KBM-7 (cell line): ENCODE results near the gene STOX1.
"Not testable (repeated sequence)": the region's sequence is repeated elsewhere in the genome, so short reads cannot be mapped to it uniquely, and the experiment has no call there.

Source experiments
- DNase-seq: peaks from one replicate; pipeline ENCODE4 v3.0.0-alpha.2; 2015
- in situ Hi-C: fragments of 300-500 bp; cut with MboI; formaldehyde crosslinking; loops from 2 replicates; pipeline ENCODE4 v1.14.3; 2020; ENCODE audit warnings: low sequenced_read_pairs, low pct_unique_long_range_greater_than_20kb, mixed read lengths

The STOX1 gene

GRCh38 chr10:68828083-68828601, 811 bp downstream of the STOX1 start:
- in situ Hi-C loops = not testable (repeated sequence)
- DNase-seq = peak; percentile 43

- DNase-seq = no peak
- in situ Hi-C loops = no loop called here
Measured at GRCh38 chr10:68828833-68829232, 1.5 kb downstream of the STOX1 start.

- in situ Hi-C loops = no loop called here
- DNase-seq = peak; percentile 6
Measured at GRCh38 chr10:68829521-68829920, 2.2 kb downstream of the STOX1 start.

- in situ Hi-C loops = no loop called here
- no peak for DNase-seq
Measured at GRCh38 chr10:68829952-68830351, 2.6 kb downstream of the STOX1 start.

GRCh38 chr10:68831961-68832455, 4.7 kb downstream of the STOX1 start:
- in situ Hi-C loops = no loop called here
- no peak for DNase-seq

- no peak for DNase-seq
- in situ Hi-C loops = no loop called here
Measured at GRCh38 chr10:68832601-68833000, 5.3 kb downstream of the STOX1 start.

GRCh38 chr10:68837626-68838322, 10.4 kb downstream of the STOX1 start:
- in situ Hi-C loops = no loop called here

GRCh38 chr10:68840650-68841049, 13.3 kb downstream of the STOX1 start:
- in situ Hi-C loops, DNase-seq: not testable (repeated sequence)

More at GRCh38 chr10:68837626-68838322, 10.4 kb downstream of the STOX1 start:
- DNase-seq = no peak

- in situ Hi-C loops = no loop called here
- DNase-seq = no peak
Measured at GRCh38 chr10:68848281-68848680, 20.9 kb downstream of the STOX1 start.

GRCh38 chr10:68848806-68849205, 21.5 kb downstream of the STOX1 start:
- DNase-seq = no peak
- in situ Hi-C loops = no loop called here

GRCh38 chr10:68856352-68856751, 29.0 kb downstream of the STOX1 start:
- in situ Hi-C loops = no loop called here

GRCh38 chr10:68857005-68857404, 29.7 kb downstream of the STOX1 start:
- in situ Hi-C loops = no loop called here
- no peak for DNase-seq

More at GRCh38 chr10:68856352-68856751, 29.0 kb downstream of the STOX1 start:
- DNase-seq = no peak

GRCh38 chr10:68861253-68861652, 33.9 kb downstream of the STOX1 start:
- in situ Hi-C loops = no loop called here
- peak; percentile 9 for DNase-seq

GRCh38 chr10:68864611-68865010, 37.3 kb downstream of the STOX1 start:
- in situ Hi-C loops = no loop called here
- no peak for DNase-seq

GRCh38 chr10:68868173-68868572, 40.8 kb downstream of the STOX1 start:
- DNase-seq, in situ Hi-C loops: not testable (repeated sequence)

- no peak for DNase-seq
- in situ Hi-C loops = no loop called here
Measured at GRCh38 chr10:68869623-68870022, 42.3 kb downstream of the STOX1 start.

GRCh38 chr10:68870061-68870460, 42.7 kb downstream of the STOX1 start:
- no peak for DNase-seq
- in situ Hi-C loops = no loop called here

GRCh38 chr10:68870545-68871104, 43.3 kb downstream of the STOX1 start:
- in situ Hi-C loops = no loop called here
- DNase-seq = no peak

GRCh38 chr10:68871105-68871711, 43.9 kb downstream of the STOX1 start:
- no peak for DNase-seq
- in situ Hi-C loops = no loop called here

- in situ Hi-C loops = no loop called here
- no peak for DNase-seq
Measured at GRCh38 chr10:68871731-68872342, 44.5 kb downstream of the STOX1 start.
